ENCODE measurements around the gene HSPA9.

- no peak for TF ChIP-seq CTCF (IDR thresholded peaks at IDR 0.05)
- no peak for TF ChIP-seq EP300 (IDR thresholded peaks at IDR 0.05)
- TF ChIP-seq RFX5 (IDR thresholded peaks at IDR 0.05): no peak
- TF ChIP-seq CEBPB (IDR thresholded peaks at IDR 0.05): no peak
- no peak for TF ChIP-seq NFE2L2 (conservative IDR thresholded peaks at IDR 0.05; ENCODE audit: low read length)
- TF ChIP-seq MAX (IDR thresholded peaks at IDR 0.05): no peak
- no peak for TF ChIP-seq RAD21 (conservative IDR thresholded peaks at IDR 0.05 in 1 of 2, IDR thresholded peaks at IDR 0.05 in 1 of 2)
- no peak for TF ChIP-seq POLR2A (IDR thresholded peaks at IDR 0.05; ENCODE audit: low read length)
- no peak for TF ChIP-seq RNF2 (IDR thresholded peaks at IDR 0.05; ENCODE audit: borderline replicate concordance, low read depth)
- no peak for TF ChIP-seq GATA3 (IDR thresholded peaks at IDR 0.05; ENCODE audit: borderline replicate concordance)
- no peak for TF ChIP-seq USF2 (IDR thresholded peaks at IDR 0.05)
- TF ChIP-seq HOXA7 (CRISPR knock-in tag; IDR thresholded peaks at IDR 0.05): no peak
Measured at GRCh38 chr5:138585157-138585556, 10.0 kb upstream of the HSPA9 start.
